H9 (cell line): Measurements from ENCODE around the gene AFAP1. TPM values are rescaled to one million over a fixed set of nuclear protein-coding genes. Genes with fewer than 3 reads are reported as not detected.

ENCODE experiments used
- DNase-seq: peaks from one replicate; pipeline ENCODE4 v3.0.0-alpha.2; 2017
- H2AFZ ChIP-seq: one replicate; pipeline ENCODE4 v1.6.1; 2013; ENCODE audit warnings: mild to moderate bottlenecking, low read length, control low read depth, moderate library complexity
- H2AK5ac ChIP-seq: 2 replicates; pipeline ENCODE4 v1.6.1; 2013; ENCODE audit warnings: low read length, control low read depth, mixed read lengths; ENCODE audit not compliant: insufficient read length
- H2BK120ac ChIP-seq: one replicate; pipeline ENCODE4 v1.6.1; 2013; ENCODE audit warnings: low read depth, mild to moderate bottlenecking, low read length, control low read depth, inconsistent platforms; ENCODE audit not compliant: poor library complexity, severe bottlenecking
- H2BK12ac ChIP-seq: 2 replicates; pipeline ENCODE4 v1.6.1; 2013; ENCODE audit warnings: low read length, control low read depth, mixed read lengths, low read depth; ENCODE audit not compliant: insufficient read length
- H2BK15ac ChIP-seq: 2 replicates; pipeline ENCODE4 v1.6.1; 2013; ENCODE audit warnings: low read depth, low read length, control low read depth
- H2BK20ac ChIP-seq: one replicate; pipeline ENCODE4 v1.6.1; 2013; ENCODE audit warnings: low read depth, mild to moderate bottlenecking, low read length, control low read depth, inconsistent platforms; ENCODE audit not compliant: poor library complexity, severe bottlenecking
- H2BK5ac ChIP-seq: 2 replicates; pipeline ENCODE4 v1.6.1; 2013; ENCODE audit warnings: low read length, control low read depth, mixed read lengths; ENCODE audit not compliant: insufficient read length
- H3K14ac ChIP-seq: 2 replicates; pipeline ENCODE4 v1.6.1; 2013; ENCODE audit warnings: low read length, control low read depth; ENCODE audit not compliant: insufficient read depth
- H3K18ac ChIP-seq: 2 replicates; pipeline ENCODE4 v1.6.1; 2013; ENCODE audit warnings: low read depth, mild to moderate bottlenecking, mixed read lengths, low read length, control low read depth; ENCODE audit not compliant: insufficient read length
- H3K23ac ChIP-seq: 2 replicates; pipeline ENCODE4 v1.6.1; 2013; ENCODE audit warnings: low read length, control low read depth, mixed read lengths, low read depth; ENCODE audit not compliant: insufficient read length
- H3K23me2 ChIP-seq: 2 replicates; pipeline ENCODE4 v1.6.1; 2013; ENCODE audit warnings: low read depth, mild to moderate bottlenecking, mixed read lengths, low read length, control low read depth; ENCODE audit not compliant: insufficient read length, poor library complexity, severe bottlenecking
- H3K27ac ChIP-seq: 2 replicates; pipeline ENCODE4 v1.5.1; 2013; ENCODE audit warnings: low read length, control low read depth, mixed read lengths, low read depth; ENCODE audit not compliant: insufficient read length
- H3K27me3 ChIP-seq: 2 replicates; pipeline ENCODE4 v1.6.1; 2013; ENCODE audit warnings: low read length, control low read depth, inconsistent platforms; ENCODE audit not compliant: insufficient read depth
- H3K4ac ChIP-seq: 2 replicates; pipeline ENCODE4 v1.6.1; 2013; ENCODE audit warnings: low read depth, mild to moderate bottlenecking, control low read depth, inconsistent platforms, low read length, moderate library complexity
- H3K4me1 ChIP-seq: 2 replicates; pipeline ENCODE4 v1.6.1; 2013; ENCODE audit warnings: low read length, control low read depth, inconsistent platforms; ENCODE audit not compliant: insufficient read depth
- H3K4me2 ChIP-seq: 2 replicates; pipeline ENCODE4 v1.6.1; 2013; ENCODE audit warnings: low read length, control low read depth, mixed read lengths; ENCODE audit not compliant: insufficient read length, insufficient read depth
- H3K56ac ChIP-seq: 2 replicates; pipeline ENCODE4 v1.6.1; 2013; ENCODE audit warnings: low read depth, mild to moderate bottlenecking, mixed read lengths, low read length, control low read depth; ENCODE audit not compliant: insufficient read length
- H3K79me1 ChIP-seq: 2 replicates; pipeline ENCODE4 v1.6.1; 2013; ENCODE audit warnings: low read depth, mild to moderate bottlenecking, moderate library complexity, low read length, control low read depth, inconsistent platforms; ENCODE audit not compliant: insufficient read depth, poor library complexity, severe bottlenecking
- H3K79me2 ChIP-seq: 2 replicates; pipeline ENCODE4 v1.6.1; 2013; ENCODE audit warnings: low read length, control low read depth, inconsistent platforms; ENCODE audit not compliant: insufficient read depth
- H3K9ac ChIP-seq: 2 replicates; pipeline ENCODE4 v1.6.1; 2013; ENCODE audit warnings: low read length, control low read depth, mixed read lengths; ENCODE audit not compliant: insufficient read length; ENCODE audit errors: extremely low read depth
- H3K9me3 ChIP-seq: one replicate; pipeline ENCODE4 v1.6.1; 2013; ENCODE audit warnings: low read depth, low read length, inconsistent platforms; ENCODE audit not compliant: control insufficient read depth
- H3T11ph ChIP-seq: one replicate; pipeline ENCODE4 v1.6.1; 2013; ENCODE audit warnings: mild to moderate bottlenecking, low read length, control low read depth, inconsistent platforms
- H4K20me1 ChIP-seq: one replicate; pipeline ENCODE4 v1.6.1; 2013; ENCODE audit not compliant: control insufficient read depth, insufficient read length, insufficient read depth
- H4K5ac ChIP-seq: 2 replicates; pipeline ENCODE4 v1.6.1; 2013; ENCODE audit warnings: low read depth, mild to moderate bottlenecking, mixed read lengths, low read length, control low read depth; ENCODE audit not compliant: insufficient read length
- H4K8ac ChIP-seq: replicated peaks from 2 replicates; pipeline ENCODE4 v1.6.1; 2013; ENCODE audit warnings: low read length, control low read depth, mixed read lengths, low read depth; ENCODE audit not compliant: insufficient read length
- H4K91ac ChIP-seq: 2 replicates; pipeline ENCODE4 v1.6.1; 2013; ENCODE audit warnings: low read depth, mild to moderate bottlenecking, moderate library complexity, mixed read lengths, low read length, control low read depth; ENCODE audit not compliant: insufficient read length
- H3K27ac Mint-ChIP-seq, 3 experiments: 2 replicates in 2 of 3; 3 replicates in 1 of 3; pipeline ENCODE4 v1.8.0; 2020 to 2021; ENCODE audit warnings: mixed read lengths in 3 of 3, mild to moderate bottlenecking in 1 of 3, moderate library complexity in 1 of 3
- H3K27me3 Mint-ChIP-seq: 2 replicates; pipeline ENCODE4 v1.8.0; 2021; ENCODE audit warnings: low read depth, mild to moderate bottlenecking, moderate library complexity, mixed read lengths
- H3K36me3 Mint-ChIP-seq, 3 experiments: 2 replicates in 2 of 3; 3 replicates in 1 of 3; pipeline ENCODE4 v1.8.0; 2020 to 2021; ENCODE audit warnings: low read depth in 3 of 3, mixed read lengths in 3 of 3; ENCODE audit not compliant: insufficient read depth in 1 of 3
- H3K4me1 Mint-ChIP-seq, 2 experiments: 2 replicates each; pipeline ENCODE4 v1.8.0; 2020; ENCODE audit warnings: mixed read lengths in 2 of 2
- H3K4me3 Mint-ChIP-seq, 2 experiments: 2 replicates in 1 of 2; 3 replicates in 1 of 2; pipeline ENCODE4 v1.8.0; 2020 to 2021; ENCODE audit warnings: mild to moderate bottlenecking in 2 of 2, mixed read lengths in 2 of 2, moderate library complexity in 1 of 2
- H3K9me3 Mint-ChIP-seq, 2 experiments: 2 replicates in 1 of 2; 3 replicates in 1 of 2; pipeline ENCODE4 v1.8.0; 2020; ENCODE audit warnings: mild to moderate bottlenecking in 2 of 2, mixed read lengths in 2 of 2, moderate library complexity in 1 of 2
- CTCF ChIP-seq: fragments of 200-600 bp; sonication (generic); conservative IDR thresholded peaks from 3 replicates; pipeline ENCODE4 v1.8.0; 2021; ENCODE audit warnings: antibody characterized with exemption, mild to moderate bottlenecking
- WGBS: extraction: QIAGEN DNeasy Blood & Tissue Kit; methylation state at CpG from one replicate; pipeline ENCODE4 v1.1.7; 2013; ENCODE audit warnings: missing lambda C conversion rate, low lambda C conversion rate, mixed read lengths; ENCODE audit not compliant: insufficient read length; ENCODE audit errors: extremely low coverage; 5-methylcytosine and 5-hydroxymethylcytosine counted together
- total RNA-seq: library from RNA; stranded (reverse); gene quantifications from 2 replicates; pipeline ENCODE4 v1.2.1, GENCODE V29; 2021

Gene AFAP1
- total RNA-seq, 1 experiment from 2014 or later = 6.5 TPM

GRCh38 chr4:7978489-7978888 lies 38.8 kb upstream of the AFAP1 start:
- Histone ChIP-seq H2BK5ac (no peak overlapping the region), H3K9me3 (no peaks in the 10 kb centered on the region), H3K23ac (no peak overlapping the region), H4K91ac (peak overlapping the region; percentile 12), H3K4me1 (peaks cover 13% of the 10 kb centered on the region; the same call in 1 of the 2 replicates), H3T11ph (no peak overlapping the region), H2BK15ac (no peak overlapping the region), H3K14ac (peak overlapping the region; percentile 45; the same call in 1 of the 2 replicates), H2AK5ac (no peak overlapping the region), H4K20me1 (no peaks in the 10 kb centered on the region), H3K23me2 (no peaks in the 10 kb centered on the region), H2BK120ac (no peak overlapping the region), H3K4me2 (no peak overlapping the region), H3K27me3 (no peaks in the 10 kb centered on the region), H3K9ac (no peak overlapping the region), H3K79me1 (no peaks in the 10 kb centered on the region), H2BK12ac (no peak overlapping the region), H3K79me2 (no peaks in the 10 kb centered on the region), H4K8ac (no peak overlapping the region), H3K56ac (no peak overlapping the region), H2BK20ac (no peak overlapping the region), H2AFZ (no peak overlapping the region), H3K27ac (no peak overlapping the region), H4K5ac (no peak overlapping the region), H3K18ac (no peak overlapping the region), H3K4ac (no peak overlapping the region)
- DNase-seq = no peak
- Mint-ChIP-seq H3K36me3 (peaks cover 0 to 4% (median 3%) of the 10 kb centered on the region in 3 experiments; a peak in 2 of 7 replicates), H3K4me3 (no peak overlapping the region), H3K4me1 (peaks cover 23 to 24% of the 10 kb centered on the region in 2 experiments), H3K27ac (0 out of 7 replicates have a peak overlapping the region, but pooled peaks of 1 of the 3 experiments have one; percentile 15), H3K27me3 (no peaks in the 10 kb centered on the region), H3K9me3 (peaks cover 0 to 5% of the 10 kb centered on the region in 2 experiments; a peak in 2 of 5 replicates)
- TF ChIP-seq CTCF = no peak
- no CpG with 5 or more reads among the region's 5 CpGs for WGBS
